ENCODE results near the gene ZBTB3. TPM values are rescaled to one million over a fixed set of nuclear protein-coding genes. Genes with fewer than 3 reads are reported as not detected.
A peak's percentile ranks its signal among the peaks of the same experiment; 100 is the strongest.

Gene ZBTB3
- total and polyA plus RNA-seq, 2 of the 13 experiments (the other 11 are each of a cell fraction or from before 2014, with no cell fraction given), result 3.4 to 5.2 TPM

GRCh38 chr11:62791501-62792201, 37.7 kb upstream of the ZBTB3 start, which contains the start of gene TMEM223 (continued):
- TF ChIP-seq ZNF121 (CRISPR knock-in tag; IDR thresholded peaks at IDR 0.05), result 0 out of 2 replicates have a peak, but pooled peaks have one; percentile 22
- TF ChIP-seq NR3C1 (CRISPR knock-in tag; IDR thresholded peaks at IDR 0.05), result no peak
- peak; percentile 48; the same call in 1 of the 2 replicates for TF ChIP-seq ZNF776 (CRISPR knock-in tag; IDR thresholded peaks at IDR 0.05)
- peak; percentile 78; the same call in 1 of the 2 replicates for TF ChIP-seq NFKB2 (CRISPR knock-in tag; IDR thresholded peaks at IDR 0.05; ENCODE audit: borderline replicate concordance)
- peak; percentile 31; the same call in 1 of the 2 replicates for TF ChIP-seq KLF6 (CRISPR knock-in tag; IDR thresholded peaks at IDR 0.05)
- no peak for TF ChIP-seq SIX1 (CRISPR knock-in tag; IDR thresholded peaks at IDR 0.05; ENCODE audit: borderline replicate concordance)
- peak; percentile 78 for TF ChIP-seq MAZ (IDR thresholded peaks at IDR 0.05; ENCODE audit: borderline replicate concordance, low read depth, low read length)
- TF ChIP-seq MAZ (CRISPR knock-in tag; IDR thresholded peaks at IDR 0.05; ENCODE audit: low read depth), result peak; percentile 67; the same call in 1 of the 2 replicates
- no peak for TF ChIP-seq GPBP1L1 (CRISPR knock-in tag; IDR thresholded peaks at IDR 0.05)
- 0 out of 2 replicates have a peak, but pooled peaks have one; percentile 82 for TF ChIP-seq FOXO4 (CRISPR knock-in tag; conservative IDR thresholded peaks at IDR 0.05)
- no peak for TF ChIP-seq DR1 (CRISPR knock-in tag; IDR thresholded peaks at IDR 0.05)
